H1 (cell line): ENCODE data around the gene SMPD2.

Experiments
- FOSL1 ChIP-seq: IDR thresholded peaks from 2 replicates; pipeline ENCODE4 v1.6.1; 2011; ENCODE audit warnings: mild to moderate bottlenecking, low read depth, low read length, moderate library complexity; ENCODE audit not compliant: insufficient read depth
- GTF2F1 ChIP-seq: IDR thresholded peaks from 2 replicates; pipeline ENCODE4 v1.6.1; 2012; ENCODE audit warnings: low read depth, low read length, improper control_type of control experiment, borderline replicate concordance
- TAF7 ChIP-seq: optimal IDR thresholded peaks from 2 replicates; pipeline ENCODE3; 2011; ENCODE audit warnings: low read depth, mild to moderate bottlenecking, inconsistent platforms, low read length, moderate library complexity, borderline replicate concordance
- TF ChIP-seq, protein P1 (sequence below), 3 experiments: IDR thresholded peaks; 1 replicate in 2 of 3; 2 replicates in 1 of 3; pipeline versions ENCODE4 v1.5.1 to v1.6.1; 2011; ENCODE audit warnings: low read length in 3 of 3, mild to moderate bottlenecking in 3 of 3, inconsistent platforms in 2 of 3, low read depth in 1 of 3, moderate library complexity in 1 of 3; ENCODE audit not compliant: insufficient read depth in 1 of 3; ENCODE audit errors: control extremely low read depth in 1 of 3

DNA sequence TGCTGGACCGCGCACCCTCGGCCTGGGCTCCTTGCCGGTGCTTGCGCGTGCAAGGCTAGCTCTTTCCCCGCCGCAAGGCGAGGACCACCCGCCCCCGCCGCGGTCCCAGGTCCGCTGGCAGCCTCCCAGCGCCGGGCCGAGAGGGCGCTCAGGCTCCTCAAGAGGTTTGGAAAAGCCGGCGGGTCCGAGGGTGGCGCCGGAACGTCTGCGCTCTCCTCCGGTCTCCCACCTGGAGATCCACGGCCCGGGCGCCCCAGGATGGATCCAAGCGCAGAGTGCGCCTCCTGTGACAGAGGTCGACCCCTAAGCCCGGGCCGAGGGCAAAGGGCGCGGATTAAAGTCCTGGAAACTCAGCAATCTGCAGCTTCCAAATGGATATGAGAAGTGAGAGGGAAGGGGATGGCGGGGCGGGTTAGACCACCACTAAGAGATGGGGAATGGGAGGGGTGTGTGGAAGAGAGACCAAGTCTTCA is 15.6 kb downstream of the SMPD2 start:
- TF ChIP-seq TAF7 (no peak), GTF2F1 (no peak), FOSL1 (no peak)
- TF ChIP-seq, protein P1, sequence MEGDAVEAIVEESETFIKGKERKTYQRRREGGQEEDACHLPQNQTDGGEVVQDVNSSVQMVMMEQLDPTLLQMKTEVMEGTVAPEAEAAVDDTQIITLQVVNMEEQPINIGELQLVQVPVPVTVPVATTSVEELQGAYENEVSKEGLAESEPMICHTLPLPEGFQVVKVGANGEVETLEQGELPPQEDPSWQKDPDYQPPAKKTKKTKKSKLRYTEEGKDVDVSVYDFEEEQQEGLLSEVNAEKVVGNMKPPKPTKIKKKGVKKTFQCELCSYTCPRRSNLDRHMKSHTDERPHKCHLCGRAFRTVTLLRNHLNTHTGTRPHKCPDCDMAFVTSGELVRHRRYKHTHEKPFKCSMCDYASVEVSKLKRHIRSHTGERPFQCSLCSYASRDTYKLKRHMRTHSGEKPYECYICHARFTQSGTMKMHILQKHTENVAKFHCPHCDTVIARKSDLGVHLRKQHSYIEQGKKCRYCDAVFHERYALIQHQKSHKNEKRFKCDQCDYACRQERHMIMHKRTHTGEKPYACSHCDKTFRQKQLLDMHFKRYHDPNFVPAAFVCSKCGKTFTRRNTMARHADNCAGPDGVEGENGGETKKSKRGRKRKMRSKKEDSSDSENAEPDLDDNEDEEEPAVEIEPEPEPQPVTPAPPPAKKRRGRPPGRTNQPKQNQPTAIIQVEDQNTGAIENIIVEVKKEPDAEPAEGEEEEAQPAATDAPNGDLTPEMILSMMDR (IDR thresholded peaks at IDR 0.05; ENCODE audit: control extremely low read depth in 1 of 3, insufficient read depth in 1 of 3, low read depth in 1 of 3, low read length in 3 of 3) = no peak
